ENCODE data around the gene PTPA. TPM values are rescaled to one million over a fixed set of nuclear protein-coding genes. Genes with fewer than 3 reads are reported as not detected.

PTPA gene
- total and polyA plus RNA-seq, 10 of the 15 experiments (the other 5 are each of a cell fraction or from before 2014, with no cell fraction given) = 1.6 to 111 (median 55.1) TPM

GRCh38 chr9:129064499-129064908 lies 46.7 kb upstream of the PTPA start (continued):
- TF ChIP-seq CREB1 (IDR thresholded peaks at IDR 0.05; ENCODE audit: low read depth) = no peak
- TF ChIP-seq BCL3 (IDR thresholded peaks at IDR 0.05; ENCODE audit: borderline replicate concordance, insufficient read depth, low read depth, low read length, poor library complexity, severe bottlenecking) = no peak
- TF ChIP-seq PML (IDR thresholded peaks at IDR 0.05; ENCODE audit: low read length) = no peak

GRCh38 chr9:129068110-129068509 lies 43.1 kb upstream of the PTPA start:
- ChIA-PET SMC1A (ENCODE audit: uncharacterized antibody, unreplicated experiment) (no interaction called here), RAD21 (ENCODE audit: unreplicated experiment) (no interaction called here), POLR2A (no interaction called here), CTCF (interaction anchor here (1.1 kb wide), 1 partner anchor 543 kb away, joined by 3 read pairs; no protein-coding TSS in a partner anchor)
- TF ChIP-seq ELK1 (IDR thresholded peaks at IDR 0.05; ENCODE audit: low read depth, low read length) = no peak
- no peak for TF ChIP-seq IRF3 (IDR thresholded peaks at IDR 0.05)
- no peak for TF ChIP-seq RAD21 (IDR thresholded peaks at IDR 0.05; ENCODE audit: insufficient read depth, low read depth, low read length)
- in situ Hi-C loops (cut with MboI) = no loop called here
- Histone ChIP-seq H3K79me2 (ENCODE audit: control insufficient read depth, insufficient read depth, low read length) (no peaks in the 10 kb centered on the region), H3K4me3 (no peak overlapping the region), H2AFZ (ENCODE audit: control insufficient read depth, low read depth, low read length) (no peak overlapping the region), H3K4me1 (ENCODE audit: control insufficient read depth, insufficient read depth, low read length) (peaks cover 12% of the 10 kb centered on the region), H3K27ac (ENCODE audit: control insufficient read depth, insufficient read depth) (no peak overlapping the region), H3K9me3 (replicated peaks; ENCODE audit: control insufficient read depth, insufficient read depth, low read length) (no peaks in the 10 kb centered on the region), H3K27me3 (replicated peaks in 1 of 2; ENCODE audit: control insufficient read depth in 2 of 2, insufficient read depth in 2 of 2, low read length in 1 of 2) (no peaks in the 10 kb centered on the region), H4K20me1 (ENCODE audit: control insufficient read depth, insufficient read depth) (no peaks in the 10 kb centered on the region), H3K4me2 (ENCODE audit: control insufficient read depth, insufficient read depth) (no peak overlapping the region), H3K9ac (ENCODE audit: control insufficient read depth, insufficient read depth, low read length) (no peak overlapping the region), H3K36me3 (ENCODE audit: control insufficient read depth in 2 of 2, insufficient read depth in 2 of 2, low read length in 1 of 2) (peaks cover 0 to 2% of the 10 kb centered on the region in 2 experiments; a peak in 3 of 4 replicates)
- no peak for ATAC-seq
- WGBS (ENCODE audit: insufficient coverage, insufficient replicate concordance, low lambda C conversion rate, missing lambda C conversion rate) = 95% methylated on average over 19 of the region's 19 CpGs
- intact Hi-C loops (cut with micrococcal nuclease; ENCODE audit: unreplicated experiment) = no loop called here
- no peak for FAIRE-seq
- no TSS peak for BruUV-seq (replicated peaks)
- no peak for DNase-seq (ENCODE audit: low read depth, low spot score)
